ENCODE data around the gene ZNF783.

DNA sequence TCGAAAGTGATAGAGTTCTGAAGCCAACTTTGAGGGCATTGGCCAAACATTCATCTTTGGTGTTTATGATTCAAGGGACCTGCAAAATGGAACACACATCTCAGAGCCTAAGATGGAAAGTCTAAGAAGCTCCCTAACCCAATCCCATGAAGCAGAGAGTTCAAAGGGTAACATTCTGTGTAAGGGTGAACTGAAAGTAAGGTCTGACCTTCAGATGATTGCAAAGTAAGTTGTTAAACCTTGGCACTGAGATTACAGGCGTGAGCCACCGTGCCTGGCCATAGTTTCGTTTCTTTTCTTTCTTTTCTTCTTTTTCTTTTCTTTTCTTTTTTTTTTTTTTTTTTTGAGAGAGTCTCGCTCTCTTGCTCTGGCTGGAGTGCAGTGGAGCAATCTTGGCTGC is 20.3 kb upstream of the ZNF783 start:
- TF ChIP-seq, protein P1, sequence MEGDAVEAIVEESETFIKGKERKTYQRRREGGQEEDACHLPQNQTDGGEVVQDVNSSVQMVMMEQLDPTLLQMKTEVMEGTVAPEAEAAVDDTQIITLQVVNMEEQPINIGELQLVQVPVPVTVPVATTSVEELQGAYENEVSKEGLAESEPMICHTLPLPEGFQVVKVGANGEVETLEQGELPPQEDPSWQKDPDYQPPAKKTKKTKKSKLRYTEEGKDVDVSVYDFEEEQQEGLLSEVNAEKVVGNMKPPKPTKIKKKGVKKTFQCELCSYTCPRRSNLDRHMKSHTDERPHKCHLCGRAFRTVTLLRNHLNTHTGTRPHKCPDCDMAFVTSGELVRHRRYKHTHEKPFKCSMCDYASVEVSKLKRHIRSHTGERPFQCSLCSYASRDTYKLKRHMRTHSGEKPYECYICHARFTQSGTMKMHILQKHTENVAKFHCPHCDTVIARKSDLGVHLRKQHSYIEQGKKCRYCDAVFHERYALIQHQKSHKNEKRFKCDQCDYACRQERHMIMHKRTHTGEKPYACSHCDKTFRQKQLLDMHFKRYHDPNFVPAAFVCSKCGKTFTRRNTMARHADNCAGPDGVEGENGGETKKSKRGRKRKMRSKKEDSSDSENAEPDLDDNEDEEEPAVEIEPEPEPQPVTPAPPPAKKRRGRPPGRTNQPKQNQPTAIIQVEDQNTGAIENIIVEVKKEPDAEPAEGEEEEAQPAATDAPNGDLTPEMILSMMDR (IDR thresholded peaks at IDR 0.05), result no peak
- TF ChIP-seq ETV6 (CRISPR knock-in tag; IDR thresholded peaks at IDR 0.05), result no peak
- TF ChIP-seq, protein P2, sequence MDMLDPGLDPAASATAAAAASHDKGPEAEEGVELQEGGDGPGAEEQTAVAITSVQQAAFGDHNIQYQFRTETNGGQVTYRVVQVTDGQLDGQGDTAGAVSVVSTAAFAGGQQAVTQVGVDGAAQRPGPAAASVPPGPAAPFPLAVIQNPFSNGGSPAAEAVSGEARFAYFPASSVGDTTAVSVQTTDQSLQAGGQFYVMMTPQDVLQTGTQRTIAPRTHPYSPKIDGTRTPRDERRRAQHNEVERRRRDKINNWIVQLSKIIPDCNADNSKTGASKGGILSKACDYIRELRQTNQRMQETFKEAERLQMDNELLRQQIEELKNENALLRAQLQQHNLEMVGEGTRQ (CRISPR knock-in tag; IDR thresholded peaks at IDR 0.05), result no peak
- TF ChIP-seq SMAD3 (CRISPR knock-in tag; IDR thresholded peaks at IDR 0.05; ENCODE audit: borderline replicate concordance), result no peak
- TF ChIP-seq FOXP1 (CRISPR knock-in tag; IDR thresholded peaks at IDR 0.05; ENCODE audit: borderline replicate concordance), result no peak
- TF ChIP-seq, protein P3, sequence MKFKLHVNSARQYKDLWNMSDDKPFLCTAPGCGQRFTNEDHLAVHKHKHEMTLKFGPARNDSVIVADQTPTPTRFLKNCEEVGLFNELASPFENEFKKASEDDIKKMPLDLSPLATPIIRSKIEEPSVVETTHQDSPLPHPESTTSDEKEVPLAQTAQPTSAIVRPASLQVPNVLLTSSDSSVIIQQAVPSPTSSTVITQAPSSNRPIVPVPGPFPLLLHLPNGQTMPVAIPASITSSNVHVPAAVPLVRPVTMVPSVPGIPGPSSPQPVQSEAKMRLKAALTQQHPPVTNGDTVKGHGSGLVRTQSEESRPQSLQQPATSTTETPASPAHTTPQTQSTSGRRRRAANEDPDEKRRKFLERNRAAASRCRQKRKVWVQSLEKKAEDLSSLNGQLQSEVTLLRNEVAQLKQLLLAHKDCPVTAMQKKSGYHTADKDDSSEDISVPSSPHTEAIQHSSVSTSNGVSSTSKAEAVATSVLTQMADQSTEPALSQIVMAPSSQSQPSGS (CRISPR knock-in tag; IDR thresholded peaks at IDR 0.05; ENCODE audit: borderline replicate concordance, low read depth), result no peak
- TF ChIP-seq NR3C1 (CRISPR knock-in tag; conservative IDR thresholded peaks at IDR 0.05; ENCODE audit: low read depth), result no peak
- TF ChIP-seq ATF1 (CRISPR knock-in tag; IDR thresholded peaks at IDR 0.05), result no peak
- no peak for TF ChIP-seq TP53 (CRISPR knock-in tag; IDR thresholded peaks at IDR 0.05)
